ENCODE data around the gene BDNF.
"Not testable (repeated sequence)": the region's sequence is repeated elsewhere in the genome, so short reads cannot be mapped to it uniquely, and the experiment has no call there.

Gene BDNF

DNA sequence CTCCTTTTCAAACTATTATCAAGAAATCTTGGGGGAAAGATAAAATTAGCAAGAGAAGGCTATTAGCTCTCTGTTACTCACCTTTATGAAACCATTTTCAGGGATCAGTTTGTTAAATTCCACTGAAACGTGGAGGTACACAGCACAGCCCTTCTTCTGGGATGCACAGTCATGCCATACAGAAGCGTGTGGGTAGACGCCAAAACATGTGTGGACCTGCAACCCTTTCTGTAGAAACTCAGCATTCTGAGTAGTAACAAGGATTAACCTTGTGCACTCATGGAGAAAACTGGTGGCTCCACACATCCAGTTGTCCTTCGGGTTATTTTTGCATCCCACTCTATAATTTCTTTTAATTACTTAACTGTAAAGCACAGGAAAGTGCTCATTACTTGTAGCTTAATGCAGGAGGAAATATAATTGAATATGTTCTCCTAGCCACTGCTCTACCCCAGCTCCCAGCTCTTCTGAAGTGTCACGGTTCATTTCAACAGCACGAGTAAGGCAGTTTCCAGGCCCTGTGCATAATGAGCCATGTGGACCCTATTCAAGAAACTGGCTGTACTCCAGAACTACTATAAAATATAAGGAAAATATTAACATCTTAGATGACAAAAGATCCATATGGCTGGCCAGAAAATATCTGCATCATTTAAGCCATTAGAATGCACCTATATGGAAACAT is 26.1 kb downstream of the BDNF start:
- in situ Hi-C loops (cut with MboI; ENCODE audit: low sequenced_read_pairs) = no loop called here

DNA sequence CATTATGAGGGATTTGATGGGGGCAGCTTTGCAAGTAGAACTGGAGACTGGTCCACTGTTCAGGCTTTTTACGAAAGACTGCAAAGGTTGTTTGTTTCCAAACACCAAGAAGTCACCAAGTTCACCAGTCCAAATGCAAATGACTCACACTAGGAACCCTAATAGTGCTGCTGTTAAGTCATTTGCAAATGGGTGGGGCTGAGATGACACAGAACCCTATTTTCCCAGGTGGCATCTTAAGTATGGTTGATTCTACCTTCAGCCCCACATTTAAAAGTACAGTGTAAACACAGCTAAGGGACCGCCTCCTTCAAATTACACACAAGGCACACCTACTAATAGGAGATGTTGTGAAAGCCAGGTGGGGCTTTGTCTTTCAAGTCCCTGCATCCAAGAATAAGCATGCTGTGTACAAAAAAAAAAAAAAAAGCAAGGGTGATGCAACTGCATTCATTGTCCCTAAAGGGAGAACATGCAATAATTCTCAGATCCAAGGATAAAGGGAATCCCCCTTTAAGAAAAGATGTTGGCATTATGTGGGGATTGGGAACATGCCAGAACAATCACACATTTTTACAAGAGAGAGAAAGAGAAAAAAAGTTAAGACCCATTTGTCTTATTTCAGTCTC is 27.3 kb downstream of the BDNF start:
- in situ Hi-C loops (cut with MboI; ENCODE audit: low sequenced_read_pairs) = no loop called here

GRCh38 chr11:27665508-27666101 is 34.6 kb downstream of the BDNF start:
- in situ Hi-C loops (cut with MboI; ENCODE audit: low sequenced_read_pairs) = not testable (repeated sequence)

- in situ Hi-C loops (cut with MboI; ENCODE audit: low sequenced_read_pairs) = no loop called here
These were observed 36.9 kb downstream of the BDNF start for GRCh38 chr11:27663326-27663725.

GRCh38 chr11:27660171-27660570 is 40.1 kb downstream of the BDNF start:
- in situ Hi-C loops (cut with MboI; ENCODE audit: low sequenced_read_pairs) = no loop called here

- in situ Hi-C loops (cut with MboI; ENCODE audit: low sequenced_read_pairs) = no loop called here
These were observed 41.6 kb downstream of the BDNF start for GRCh38 chr11:27658535-27659236.

GRCh38 chr11:27656806-27657483 is 43.3 kb downstream of the BDNF start:
- in situ Hi-C loops (cut with MboI; ENCODE audit: low sequenced_read_pairs) = no loop called here

DNA sequence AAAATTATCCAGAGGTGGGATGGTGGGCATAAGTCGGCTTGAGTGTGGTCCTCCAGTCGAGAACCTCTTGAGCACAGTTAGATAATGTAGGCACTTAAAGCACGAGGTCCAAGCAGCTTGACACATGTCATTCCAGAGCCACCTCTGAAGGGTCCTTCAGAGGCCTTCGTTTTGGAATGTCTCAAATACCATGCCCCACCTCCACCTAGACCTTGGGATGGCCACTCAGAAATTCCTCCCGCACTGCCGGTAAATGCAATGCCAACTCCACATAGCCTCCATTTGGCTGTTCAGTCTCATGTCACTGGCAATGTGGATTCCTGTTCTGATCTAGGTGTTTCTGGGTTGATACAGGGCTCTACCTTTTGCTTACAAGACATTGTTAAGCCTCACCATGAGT is 43.9 kb downstream of the BDNF start:
- in situ Hi-C loops (cut with MboI; ENCODE audit: low sequenced_read_pairs) = no loop called here

DNA sequence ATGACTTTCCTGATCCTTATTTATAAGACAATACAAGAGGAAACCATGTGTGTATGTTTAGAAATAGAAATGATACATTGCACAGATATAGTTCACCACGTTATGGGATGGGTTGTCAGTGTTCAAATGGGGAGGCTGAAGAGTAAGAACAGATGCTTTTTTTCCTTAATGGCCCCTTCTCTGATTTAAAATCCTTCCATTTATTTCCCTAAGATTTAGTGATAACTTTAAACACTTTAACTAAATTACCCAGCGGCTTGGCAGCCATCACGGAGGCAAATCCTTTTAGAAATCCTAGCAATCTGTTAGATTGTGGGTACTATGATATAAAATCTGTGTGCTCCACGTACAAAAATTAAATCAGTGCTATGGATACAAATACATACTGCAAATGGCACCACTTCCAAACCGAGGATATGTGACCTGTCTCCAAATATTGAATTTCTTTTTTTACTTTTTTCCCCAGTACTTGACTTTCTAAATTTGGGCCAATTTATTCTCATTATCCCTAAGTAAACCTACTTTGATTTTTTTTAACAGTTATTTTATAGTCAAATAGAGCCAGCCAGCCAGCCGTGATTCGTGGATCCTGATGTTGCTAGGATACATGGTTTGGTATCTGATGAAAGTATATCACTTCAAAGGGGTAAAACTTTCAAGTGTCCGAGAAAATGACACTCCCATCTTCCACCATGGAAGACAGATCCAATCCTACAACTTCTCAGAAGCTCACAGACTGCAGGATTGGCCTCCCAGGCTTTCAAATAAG is 46.1 kb downstream of the BDNF start:
- in situ Hi-C loops (cut with MboI; ENCODE audit: low sequenced_read_pairs) = no loop called here

DNA sequence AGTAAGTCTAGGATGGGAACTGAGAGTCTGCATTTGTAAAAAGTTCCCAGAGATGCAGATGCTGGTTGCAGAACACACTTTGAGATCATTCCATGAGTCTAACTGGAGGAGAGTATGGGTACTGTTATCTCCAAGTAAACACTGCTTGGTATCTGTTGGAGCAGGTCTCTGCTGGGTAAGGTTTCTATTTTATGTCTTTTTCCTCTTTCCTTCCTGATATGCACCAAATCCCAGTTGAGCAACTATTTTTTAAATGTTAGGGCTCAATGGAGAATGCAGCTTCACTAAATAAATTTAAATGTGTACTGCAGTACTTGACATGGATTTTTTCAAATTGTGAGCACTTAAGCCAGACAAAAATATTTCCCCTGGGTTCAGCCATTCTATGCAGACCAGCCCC is 48.5 kb downstream of the BDNF start:
- in situ Hi-C loops (cut with MboI; ENCODE audit: low sequenced_read_pairs) = no loop called here

DNA sequence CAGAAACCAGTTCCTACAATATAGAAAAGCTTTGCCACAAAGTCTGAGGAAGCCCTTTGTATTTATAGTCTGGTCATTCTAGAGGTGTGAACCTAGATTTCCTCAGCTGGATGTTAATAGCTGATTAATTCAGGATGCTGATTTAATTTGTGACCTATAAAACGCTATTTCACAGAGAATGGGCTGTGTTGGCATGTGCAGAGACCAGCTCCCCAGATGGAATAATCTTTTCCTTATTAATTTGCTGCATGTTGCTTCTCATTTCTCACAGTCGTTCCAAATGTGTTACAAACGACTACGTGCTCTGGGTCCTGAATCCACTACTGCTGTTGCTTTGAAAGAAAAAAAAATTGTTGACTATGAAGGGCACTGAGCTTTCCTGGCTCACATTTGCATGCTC is 49.3 kb downstream of the BDNF start:
- in situ Hi-C loops (cut with MboI; ENCODE audit: low sequenced_read_pairs) = no loop called here

DNA sequence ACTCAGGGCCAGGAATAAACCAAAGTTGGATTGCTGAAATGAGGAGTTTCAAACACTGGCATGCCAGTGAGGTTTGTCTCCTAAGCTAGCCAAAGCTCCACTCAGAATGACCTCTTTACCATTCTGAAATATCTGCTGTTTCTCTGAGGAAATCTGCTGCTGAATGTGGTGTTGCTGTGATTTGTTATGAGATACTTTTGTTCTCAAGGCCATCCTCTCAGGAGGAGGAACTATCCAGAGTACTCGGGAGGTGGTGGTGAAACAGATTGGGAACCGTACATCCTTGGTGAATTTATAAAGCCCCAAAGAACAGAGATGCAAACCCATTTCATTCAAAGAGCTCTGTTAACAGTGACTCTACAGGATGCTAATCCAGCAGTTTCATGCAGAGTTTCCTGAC is 50.5 kb downstream of the BDNF start:
- in situ Hi-C loops (cut with MboI; ENCODE audit: low sequenced_read_pairs) = no loop called here

GRCh38 chr11:27648840-27649239 is 51.4 kb downstream of the BDNF start:
- in situ Hi-C loops (cut with MboI; ENCODE audit: low sequenced_read_pairs) = no loop called here

- in situ Hi-C loops (cut with MboI; ENCODE audit: low sequenced_read_pairs) = no loop called here
These were observed 54.0 kb downstream of the BDNF start for GRCh38 chr11:27646051-27646818.

GRCh38 chr11:27642954-27643353 is 57.3 kb downstream of the BDNF start:
- in situ Hi-C loops (cut with MboI; ENCODE audit: low sequenced_read_pairs) = no loop called here

DNA sequence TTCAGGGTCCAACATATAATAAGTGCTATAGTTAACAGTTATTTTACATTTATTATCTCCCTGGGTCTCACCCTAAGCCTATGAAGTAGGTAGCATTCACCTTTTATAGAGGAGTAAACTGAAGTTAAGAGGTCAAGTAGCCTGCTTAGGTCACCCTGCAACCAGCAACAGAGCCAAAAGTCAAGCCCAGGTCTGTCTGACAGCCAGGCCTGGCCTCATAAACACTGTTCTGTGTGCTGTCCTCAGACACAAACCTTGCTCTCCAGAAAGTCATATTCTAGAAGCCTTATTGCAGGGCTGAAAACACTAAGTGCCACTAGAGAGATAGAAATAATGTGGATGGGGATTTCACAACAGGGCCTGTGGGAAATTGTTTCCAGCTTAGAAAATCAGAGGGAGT is 59.3 kb downstream of the BDNF start:
- in situ Hi-C loops (cut with MboI; ENCODE audit: low sequenced_read_pairs) = no loop called here

DNA sequence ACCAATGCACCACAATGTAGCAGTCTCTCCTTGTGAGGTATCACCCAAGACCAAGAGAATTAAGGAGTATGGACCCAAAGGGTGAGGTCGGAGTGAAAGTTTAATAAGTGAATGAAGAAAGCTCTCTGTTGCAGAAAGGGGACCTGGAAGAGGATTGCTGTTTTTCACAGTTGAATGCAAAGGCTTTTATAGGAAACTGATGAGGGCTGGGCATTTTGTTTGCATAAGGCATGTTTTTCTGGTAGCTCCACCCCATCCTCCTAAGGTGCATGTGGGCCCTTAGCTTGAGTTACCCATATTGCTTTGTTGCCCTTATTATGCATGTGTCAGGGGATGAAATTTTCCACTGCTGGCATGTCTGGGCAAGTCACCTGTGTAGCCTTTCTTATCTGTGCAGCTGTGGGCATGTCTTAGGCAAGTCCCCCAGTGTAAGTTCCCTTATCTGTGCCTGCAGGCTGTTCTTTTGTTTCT is 64.7 kb downstream of the BDNF start:
- in situ Hi-C loops (cut with MboI; ENCODE audit: low sequenced_read_pairs) = no loop called here

DNA sequence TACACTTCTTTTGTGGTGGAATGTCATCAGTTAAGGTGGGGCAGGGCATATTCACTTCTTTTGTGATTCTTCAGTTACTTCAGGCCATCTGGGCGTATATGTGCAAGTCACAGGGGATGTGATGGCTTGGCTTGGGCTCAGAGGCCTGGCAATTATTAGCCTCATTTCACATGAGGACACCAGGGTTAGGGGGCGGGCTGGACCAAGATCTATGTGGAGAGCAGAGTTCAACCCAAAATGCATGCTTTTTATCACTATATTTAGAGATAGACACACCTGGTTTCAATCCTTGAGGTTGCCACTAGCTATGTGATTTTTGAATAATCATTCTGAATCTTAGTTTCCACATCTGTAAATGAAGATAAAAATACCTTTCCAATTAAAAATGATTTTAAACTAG is 65.5 kb downstream of the BDNF start:
- in situ Hi-C loops (cut with MboI; ENCODE audit: low sequenced_read_pairs) = not testable (repeated sequence)

DNA sequence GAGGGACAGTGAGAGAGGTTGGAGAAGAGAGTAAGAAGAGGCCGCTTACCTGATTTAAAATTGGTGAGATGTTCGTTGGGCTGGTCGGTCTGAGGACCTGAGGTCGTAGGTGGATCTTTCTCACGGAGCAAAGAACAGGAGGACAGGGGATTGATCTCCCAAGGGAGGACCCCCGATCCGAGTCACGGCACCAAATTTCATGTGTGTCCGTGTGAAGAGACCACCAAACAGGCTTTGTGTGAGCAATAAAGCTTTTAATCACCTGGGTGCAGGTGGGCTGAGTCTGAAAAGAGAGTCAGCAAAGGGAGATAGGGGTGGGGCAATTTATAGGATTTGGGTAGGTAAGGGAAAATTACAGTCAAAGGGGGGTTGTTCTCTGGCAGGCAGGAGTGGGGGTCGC is 66.0 kb downstream of the BDNF start:
- in situ Hi-C loops (cut with MboI; ENCODE audit: low sequenced_read_pairs) = not testable (repeated sequence)

GRCh38 chr11:27629023-27629422 is 71.2 kb downstream of the BDNF start:
- in situ Hi-C loops (cut with MboI; ENCODE audit: low sequenced_read_pairs) = not testable (repeated sequence)

Data from HL-60/S4 (cell line).